IMR-90 (cell line): ENCODE measurements around the gene POLG2. TPM values are rescaled to one million over a fixed set of nuclear protein-coding genes. Genes with fewer than 3 reads are reported as not detected.

Experiments
- ATAC-seq: fragments of 200-7000 bp; cut with Tn5 transposase; 2 replicates; pipeline ENCODE4 v1.9.1; 2020; ENCODE audit warnings: low read depth, mild to moderate bottlenecking, moderate library complexity
- BruUV-seq: library from RNA; stranded (reverse); fragments of 400-500 nt; replicated peaks from 2 replicates; lab custom pipeline; 2021; lab: Mats Ljungman, UMichigan
- CTCF ChIA-PET: fragments of 300-600 bp; formaldehyde crosslinking; extraction: SDS; loops from one replicate; lab custom pipeline; 2021; ENCODE audit warnings: antibody characterized with exemption; lab: Yijun Ruan, JAX
- POLR2A ChIA-PET: fragments of 300-600 bp; sonication (Branson Sonifier 250); formaldehyde crosslinking; loops from one replicate; lab custom pipeline; 2022; ENCODE audit warnings: antibody characterized with exemption; ENCODE audit not compliant: unreplicated experiment; lab: Charles Lee
- DNase-seq: peaks from one replicate; pipeline ENCODE4 v3.0.0; 2013
- H2AFZ ChIP-seq: replicated peaks from 2 replicates; pipeline ENCODE3; 2013; ENCODE audit warnings: low read length, mild to moderate bottlenecking; ENCODE audit not compliant: poor library complexity
- H2AK5ac ChIP-seq: 2 replicates; pipeline ENCODE4 v1.6.1; 2013; ENCODE audit warnings: low read depth, low read length, inconsistent platforms
- H2AK9ac ChIP-seq: replicated peaks from 2 replicates; pipeline ENCODE3; 2013; ENCODE audit warnings: mild to moderate bottlenecking, low read depth, low read length, moderate library complexity; ENCODE audit not compliant: poor library complexity
- H2BK120ac ChIP-seq: 2 replicates; pipeline ENCODE4 v1.6.1; 2013; ENCODE audit warnings: low read depth, low read length, inconsistent platforms
- H2BK15ac ChIP-seq: 3 replicates; pipeline ENCODE4 v1.6.1; 2013; ENCODE audit warnings: low read depth, low read length, inconsistent platforms
- H2BK20ac ChIP-seq: 2 replicates; pipeline ENCODE4 v1.6.1; 2013; ENCODE audit warnings: low read depth, mild to moderate bottlenecking, inconsistent platforms, low read length, moderate library complexity
- H2BK5ac ChIP-seq: 2 replicates; pipeline ENCODE4 v1.6.1; 2013; ENCODE audit warnings: mild to moderate bottlenecking, low read depth, low read length, inconsistent platforms; ENCODE audit not compliant: poor library complexity, severe bottlenecking
- H3K14ac ChIP-seq: replicated peaks from 2 replicates; pipeline ENCODE4 v1.6.1; 2013; ENCODE audit warnings: low read depth, low read length, inconsistent platforms
- H3K18ac ChIP-seq: 2 replicates; pipeline ENCODE4 v1.6.1; 2013; ENCODE audit warnings: low read depth, low read length, control low read depth
- H3K23ac ChIP-seq: 2 replicates; pipeline ENCODE4 v1.6.1; 2013; ENCODE audit warnings: low read depth, low read length, inconsistent platforms
- H3K27ac ChIP-seq: 2 replicates; pipeline ENCODE4 v1.5.1; 2013; ENCODE audit warnings: mild to moderate bottlenecking, control low read depth, low read length; ENCODE audit not compliant: insufficient read depth
- H3K27me3 ChIP-seq: 2 replicates; pipeline ENCODE4 v1.6.1; 2013; ENCODE audit warnings: low read length; ENCODE audit not compliant: control insufficient read depth, insufficient read depth
- H3K36me3 ChIP-seq: 2 replicates; pipeline ENCODE4 v1.6.1; 2013; ENCODE audit warnings: low read length, mixed read lengths; ENCODE audit not compliant: control insufficient read depth, insufficient read depth
- H3K4ac ChIP-seq: 2 replicates; pipeline ENCODE4 v1.6.1; 2013; ENCODE audit warnings: low read depth, low read length, inconsistent platforms
- H3K4me1 ChIP-seq: 2 replicates; pipeline ENCODE4 v1.6.1; 2013; ENCODE audit warnings: low read length, mixed read lengths; ENCODE audit not compliant: control insufficient read depth, insufficient read depth
- H3K4me2 ChIP-seq: 2 replicates; pipeline ENCODE4 v1.6.1; 2013; ENCODE audit warnings: low read depth, mild to moderate bottlenecking, control low read depth, low read length, moderate library complexity
- H3K4me3 ChIP-seq: 2 replicates; pipeline ENCODE4 v1.5.1; 2013; ENCODE audit warnings: low read depth, mild to moderate bottlenecking, control low read depth, low read length, moderate library complexity; ENCODE audit not compliant: insufficient read depth
- H3K56ac ChIP-seq: 2 replicates; pipeline ENCODE4 v1.6.1; 2013; ENCODE audit warnings: low read length, inconsistent platforms; ENCODE audit not compliant: insufficient read depth; ENCODE audit errors: extremely low read depth
- H3K79me1 ChIP-seq, 2 experiments: 2 replicates each; pipeline ENCODE4 v1.6.1; 2013; ENCODE audit warnings: low read length in 2 of 2, inconsistent platforms in 1 of 2, low read depth in 1 of 2
- H3K9ac ChIP-seq: 2 replicates; pipeline ENCODE4 v1.6.1; 2013; ENCODE audit warnings: low read depth, low read length, control low read depth
- H3K9me1 ChIP-seq: 2 replicates; pipeline ENCODE4 v1.6.1; 2013; ENCODE audit warnings: low read length, inconsistent platforms; ENCODE audit not compliant: insufficient read depth
- H3K9me3 ChIP-seq: 2 replicates; pipeline ENCODE4 v1.6.1; 2013; ENCODE audit warnings: low read length; ENCODE audit not compliant: control insufficient read depth, insufficient read depth
- H4K20me1 ChIP-seq: 2 replicates; pipeline ENCODE4 v1.6.1; 2013; ENCODE audit warnings: low read length, inconsistent platforms; ENCODE audit not compliant: insufficient read depth
- H4K5ac ChIP-seq: 2 replicates; pipeline ENCODE4 v1.6.1; 2013; ENCODE audit warnings: mild to moderate bottlenecking, low read depth, low read length, control low read depth
- H4K8ac ChIP-seq, 2 experiments: 2 replicates each; pipeline ENCODE4 v1.6.1; 2013; ENCODE audit warnings: low read depth in 2 of 2, low read length in 2 of 2, control low read depth in 1 of 2, inconsistent platforms in 1 of 2
- H4K91ac ChIP-seq: 2 replicates; pipeline ENCODE4 v1.6.1; 2013; ENCODE audit warnings: low read depth, low read length, inconsistent platforms; ENCODE audit not compliant: insufficient read depth
- BHLHE40 ChIP-seq: fragments of 150-350 bp; IDR thresholded peaks from 2 replicates; pipeline ENCODE4 v1.6.1; 2016; ENCODE audit warnings: mild to moderate bottlenecking, low read depth, low read length
- CEBPB ChIP-seq: IDR thresholded peaks from 2 replicates; pipeline ENCODE4 v1.6.1; 2012; ENCODE audit warnings: low read depth, low read length, improper control_type of control experiment
- CHD1 ChIP-seq: IDR thresholded peaks from 2 replicates; pipeline ENCODE4 v1.6.1; 2012; ENCODE audit warnings: low read depth, low read length, improper control_type of control experiment
- FOS ChIP-seq: fragments of 150-350 bp; IDR thresholded peaks from 2 replicates; pipeline ENCODE4 v1.6.1; 2016; ENCODE audit warnings: low read depth, low read length
- MAFK ChIP-seq: IDR thresholded peaks from 2 replicates; pipeline ENCODE4 v1.6.1; 2012; ENCODE audit warnings: low read depth, low read length, improper control_type of control experiment
- MXI1 ChIP-seq: IDR thresholded peaks from 2 replicates; pipeline ENCODE4 v1.6.1; 2012; ENCODE audit warnings: low read depth, mild to moderate bottlenecking, low read length, moderate library complexity, borderline replicate concordance
- NFE2L2 ChIP-seq: fragments of 150-350 bp; IDR thresholded peaks from 2 replicates; pipeline ENCODE4 v1.6.1; 2016; ENCODE audit warnings: low read depth, mild to moderate bottlenecking, low read length
- POLR2A ChIP-seq: IDR thresholded peaks from 2 replicates; pipeline ENCODE4 v1.6.1; 2012; ENCODE audit warnings: mild to moderate bottlenecking, low read depth, low read length
- RAD21 ChIP-seq: IDR thresholded peaks from 2 replicates; pipeline ENCODE4 v1.6.1; 2012; ENCODE audit warnings: low read length, improper control_type of control experiment
- RCOR1 ChIP-seq: IDR thresholded peaks from 2 replicates; pipeline ENCODE4 v1.6.1; 2012; ENCODE audit warnings: mild to moderate bottlenecking, low read length, improper control_type of control experiment; ENCODE audit not compliant: insufficient replicate concordance
- RFX5 ChIP-seq: IDR thresholded peaks from 2 replicates; pipeline ENCODE4 v1.8.0; 2012; ENCODE audit warnings: low read depth, mild to moderate bottlenecking, low read length, moderate library complexity
- SMC3 ChIP-seq: fragments of 150-350 bp; IDR thresholded peaks from 2 replicates; pipeline ENCODE4 v1.6.1; 2016; ENCODE audit warnings: low read depth, mild to moderate bottlenecking, antibody characterized with exemption, low read length, moderate library complexity
- USF2 ChIP-seq: fragments of 150-350 bp; IDR thresholded peaks from 2 replicates; pipeline ENCODE4 v1.6.1; 2017; ENCODE audit warnings: mild to moderate bottlenecking, antibody characterized with exemption, low read length, low read depth
- WGBS, 2 experiments: methylation state at CpG; one replicate each; pipeline versions ENCODE4 v1.1.5 to v1.1.7; 2013; ENCODE audit warnings: missing lambda C conversion rate in 2 of 2; ENCODE audit not compliant: insufficient read length in 1 of 2; ENCODE audit errors: extremely low coverage in 2 of 2; 5-methylcytosine and 5-hydroxymethylcytosine counted together
- dilution Hi-C: fragments of 300-500 bp; cut with HindIII; formaldehyde crosslinking; loops from one replicate; pipeline ENCODE4 v1.14.3; 2018; ENCODE audit warnings: low sequenced_read_pairs; ENCODE audit not compliant: unreplicated experiment
- in situ Hi-C: fragments of 300-500 bp; cut with MboI; formaldehyde crosslinking; loops from 3 replicates; pipeline ENCODE4 v1.14.3; 2019; ENCODE audit warnings: low sequenced_read_pairs, inconsistent platforms, mixed read lengths
- intact Hi-C: fragments of 100-400 bp; cut with micrococcal nuclease; formaldehyde crosslinking; loops from 2 replicates; pipeline ENCODE4 v1.10.0; 2022
- polyA plus RNA-seq, 3 experiments: library from polyadenylated mRNA; depleted of rRNA; stranded (reverse); fragments of >200 nt; gene quantifications; 2 replicates each; pipeline ENCODE4 v1.2.3, GENCODE V29; 2012; ENCODE audit warnings: low replicate concordance in 1 of 3
- total RNA-seq: library from RNA; depleted of rRNA; stranded (reverse); fragments of >200 nt; gene quantifications from 2 replicates; pipeline ENCODE4 v1.2.3, GENCODE V29; 2012
- TF ChIP-seq, protein P1 (sequence below): fragments of 150-350 bp; IDR thresholded peaks from 2 replicates; pipeline ENCODE4 v1.6.1; 2016; ENCODE audit warnings: low read depth, mild to moderate bottlenecking, low read length, moderate library complexity, borderline replicate concordance
- TF ChIP-seq, protein P2 (sequence below): conservative IDR thresholded peaks from 2 replicates; pipeline ENCODE4 v1.5.1; 2012; ENCODE audit warnings: mild to moderate bottlenecking, low read depth, low read length, improper control_type of control experiment

The POLG2 gene
- total and polyA plus RNA-seq, 2 of the 4 experiments (the other 2 are of a cell fraction), result 7.0 to 7.7 TPM

GRCh38 chr17:64498308-64499203 lies 1.7 kb upstream of the POLG2 start:
- no peak overlapping the region for H4K91ac ChIP-seq
- BruUV-seq, result no TSS peak
- CTCF ChIA-PET, result no interaction called here
- no peak overlapping the region for H3K27ac ChIP-seq
- H2AK9ac ChIP-seq, result no peak overlapping the region
- no peak overlapping the region for H3K4ac ChIP-seq
- ATAC-seq (no peak), DNase-seq (no peak)
- H3K36me3 ChIP-seq, result peaks cover 40% of the 10 kb centered on the region
- no peak overlapping the region for H4K5ac ChIP-seq
- no peak overlapping the region for H3K4me3 ChIP-seq
- H2BK120ac ChIP-seq, result no peak overlapping the region
- H2BK5ac ChIP-seq, result no peak overlapping the region
- H3K56ac ChIP-seq, result no peak overlapping the region
- no peak overlapping the region for H3K23ac ChIP-seq
- no peak overlapping the region for H2BK15ac ChIP-seq
- no peak overlapping the region for H3K4me2 ChIP-seq
- peaks cover 2% of the 10 kb centered on the region; the same call in 1 of the 2 replicates for H3K4me1 ChIP-seq
- H2AK5ac ChIP-seq, result no peak overlapping the region
- no peaks in the 10 kb centered on the region for H3K27me3 ChIP-seq
- H3K14ac ChIP-seq, result no peak overlapping the region
- intact Hi-C loops (no loop called here), dilution Hi-C loops (no loop called here), in situ Hi-C loops (no loop called here)
- H4K8ac ChIP-seq, result no peak overlapping the region
- no peak overlapping the region for H2BK20ac ChIP-seq
- H3K79me1 ChIP-seq, result peaks cover 27 to 48% of the 10 kb centered on the region in 2 experiments
- POLR2A ChIA-PET, result interaction anchor here (0.6 kb wide), 2 partner anchors 76 to 195 kb away, joined by 3 to 6 read pairs; no protein-coding TSS in a partner anchor
- no peak overlapping the region for H2AFZ ChIP-seq
- peaks cover 59% of the 10 kb centered on the region for H4K20me1 ChIP-seq
- WGBS, 2 experiments, result 88% methylated on average over 1 of the region's 7 CpGs; no CpG with 5 or more reads in 1 of the 2 experiments
- peaks cover 3% of the 10 kb centered on the region; the same call in 1 of the 2 replicates for H3K9me1 ChIP-seq
- H3K9me3 ChIP-seq, result no peaks in the 10 kb centered on the region
- H3K9ac ChIP-seq, result no peak overlapping the region
- no peak overlapping the region for H3K18ac ChIP-seq
- no peak for TF ChIP-seq FOS
- no peak for TF ChIP-seq NFE2L2
- TF ChIP-seq BHLHE40, result no peak
- no peak for TF ChIP-seq CEBPB
- no peak for TF ChIP-seq RAD21
- TF ChIP-seq RFX5, result no peak
- no peak for TF ChIP-seq USF2
- TF ChIP-seq MXI1, result no peak
- TF ChIP-seq MAFK, result no peak
- TF ChIP-seq POLR2A, result no peak
- TF ChIP-seq, protein P1, sequence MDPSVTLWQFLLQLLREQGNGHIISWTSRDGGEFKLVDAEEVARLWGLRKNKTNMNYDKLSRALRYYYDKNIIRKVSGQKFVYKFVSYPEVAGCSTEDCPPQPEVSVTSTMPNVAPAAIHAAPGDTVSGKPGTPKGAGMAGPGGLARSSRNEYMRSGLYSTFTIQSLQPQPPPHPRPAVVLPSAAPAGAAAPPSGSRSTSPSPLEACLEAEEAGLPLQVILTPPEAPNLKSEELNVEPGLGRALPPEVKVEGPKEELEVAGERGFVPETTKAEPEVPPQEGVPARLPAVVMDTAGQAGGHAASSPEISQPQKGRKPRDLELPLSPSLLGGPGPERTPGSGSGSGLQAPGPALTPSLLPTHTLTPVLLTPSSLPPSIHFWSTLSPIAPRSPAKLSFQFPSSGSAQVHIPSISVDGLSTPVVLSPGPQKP, result no peak
- TF ChIP-seq, protein P2, sequence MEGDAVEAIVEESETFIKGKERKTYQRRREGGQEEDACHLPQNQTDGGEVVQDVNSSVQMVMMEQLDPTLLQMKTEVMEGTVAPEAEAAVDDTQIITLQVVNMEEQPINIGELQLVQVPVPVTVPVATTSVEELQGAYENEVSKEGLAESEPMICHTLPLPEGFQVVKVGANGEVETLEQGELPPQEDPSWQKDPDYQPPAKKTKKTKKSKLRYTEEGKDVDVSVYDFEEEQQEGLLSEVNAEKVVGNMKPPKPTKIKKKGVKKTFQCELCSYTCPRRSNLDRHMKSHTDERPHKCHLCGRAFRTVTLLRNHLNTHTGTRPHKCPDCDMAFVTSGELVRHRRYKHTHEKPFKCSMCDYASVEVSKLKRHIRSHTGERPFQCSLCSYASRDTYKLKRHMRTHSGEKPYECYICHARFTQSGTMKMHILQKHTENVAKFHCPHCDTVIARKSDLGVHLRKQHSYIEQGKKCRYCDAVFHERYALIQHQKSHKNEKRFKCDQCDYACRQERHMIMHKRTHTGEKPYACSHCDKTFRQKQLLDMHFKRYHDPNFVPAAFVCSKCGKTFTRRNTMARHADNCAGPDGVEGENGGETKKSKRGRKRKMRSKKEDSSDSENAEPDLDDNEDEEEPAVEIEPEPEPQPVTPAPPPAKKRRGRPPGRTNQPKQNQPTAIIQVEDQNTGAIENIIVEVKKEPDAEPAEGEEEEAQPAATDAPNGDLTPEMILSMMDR, result no peak
- no peak for TF ChIP-seq CHD1
- no peak for TF ChIP-seq RCOR1
- no peak for TF ChIP-seq SMC3
